NCI-H82 treated with DMSO at 0.1 percent for 48 hours (cell line): ENCODE measurements around the gene OIP5.
A peak's percentile ranks its signal among the peaks of the same experiment; 100 is the strongest.
"Not testable (repeated sequence)": the region's sequence is repeated elsewhere in the genome, so short reads cannot be mapped to it uniquely, and the experiment has no call there.

Experiments used
- DNase-seq: peaks from one replicate; lab custom pipeline; 2025; ENCODE audit not compliant: unreplicated experiment; lab: John Stamatoyannopoulos, UW

OIP5 gene

GRCh38 chr15:41304149-41304770, 28.1 kb downstream of the OIP5 start:
- DNase-seq = no peak

- no peak for DNase-seq
Observed at GRCh38 chr15:41301587-41301986, 30.8 kb downstream of the OIP5 start.

GRCh38 chr15:41301139-41301538, 31.3 kb downstream of the OIP5 start:
- DNase-seq = not testable (repeated sequence)

- DNase-seq = no peak
Observed at GRCh38 chr15:41292521-41292920, 39.9 kb downstream of the OIP5 start.

- no peak for DNase-seq
Observed at GRCh38 chr15:41291065-41291631, 41.2 kb downstream of the OIP5 start.

- DNase-seq = no peak
Observed at GRCh38 chr15:41289953-41290352, 42.4 kb downstream of the OIP5 start.

- DNase-seq = no peak
Observed at GRCh38 chr15:41288464-41288863, 43.9 kb downstream of the OIP5 start.

GRCh38 chr15:41286665-41287333, 45.6 kb downstream of the OIP5 start:
- no peak for DNase-seq

- no peak for DNase-seq
Observed at GRCh38 chr15:41285285-41285684, 47.1 kb downstream of the OIP5 start.

DNA sequence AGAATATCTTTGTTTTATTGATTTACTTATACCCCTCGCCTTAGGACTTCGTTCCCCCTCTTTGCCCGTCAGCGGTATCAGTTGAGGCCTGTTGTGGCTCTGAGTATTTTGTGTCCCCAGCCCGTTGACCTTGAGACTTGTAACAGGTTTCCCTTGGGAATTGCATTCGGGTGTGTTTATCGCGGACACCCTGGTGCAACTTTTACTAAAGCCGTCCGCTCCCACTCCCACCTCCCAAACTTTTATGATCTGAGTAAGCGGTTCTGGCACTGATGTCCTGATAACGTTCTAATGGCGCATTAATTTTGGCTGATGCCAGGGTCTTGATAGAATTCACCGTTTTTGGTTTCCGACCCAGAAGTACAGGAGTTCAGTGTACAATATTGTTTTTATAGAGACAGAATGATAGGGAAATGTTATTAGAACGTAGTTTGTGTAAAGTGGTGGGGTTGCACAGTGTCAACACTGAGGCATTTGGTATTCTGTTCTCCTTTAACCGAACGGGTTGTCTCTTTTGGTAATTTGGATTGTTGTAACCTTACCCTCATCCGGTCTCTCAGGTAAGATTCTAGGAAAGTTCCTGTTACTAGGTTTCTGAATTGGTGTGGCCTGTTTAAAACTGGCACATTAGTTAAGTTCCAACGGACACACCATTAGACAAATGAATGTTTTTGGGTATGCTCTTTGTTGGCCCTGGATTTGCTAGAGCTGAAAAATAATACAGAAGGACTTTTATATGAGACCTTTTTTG, 47.8 kb downstream of the OIP5 start:
- no peak for DNase-seq

- DNase-seq = peak; percentile 98
Observed at GRCh38 chr15:41283653-41284426, 48.6 kb downstream of the OIP5 start.

GRCh38 chr15:41282980-41283652, 49.3 kb downstream of the OIP5 start:
- not testable (repeated sequence) for DNase-seq

- DNase-seq = not testable (repeated sequence)
Observed at GRCh38 chr15:41282436-41282835, 50.0 kb downstream of the OIP5 start.

GRCh38 chr15:41281236-41281635, 51.2 kb downstream of the OIP5 start:
- no peak for DNase-seq

DNA sequence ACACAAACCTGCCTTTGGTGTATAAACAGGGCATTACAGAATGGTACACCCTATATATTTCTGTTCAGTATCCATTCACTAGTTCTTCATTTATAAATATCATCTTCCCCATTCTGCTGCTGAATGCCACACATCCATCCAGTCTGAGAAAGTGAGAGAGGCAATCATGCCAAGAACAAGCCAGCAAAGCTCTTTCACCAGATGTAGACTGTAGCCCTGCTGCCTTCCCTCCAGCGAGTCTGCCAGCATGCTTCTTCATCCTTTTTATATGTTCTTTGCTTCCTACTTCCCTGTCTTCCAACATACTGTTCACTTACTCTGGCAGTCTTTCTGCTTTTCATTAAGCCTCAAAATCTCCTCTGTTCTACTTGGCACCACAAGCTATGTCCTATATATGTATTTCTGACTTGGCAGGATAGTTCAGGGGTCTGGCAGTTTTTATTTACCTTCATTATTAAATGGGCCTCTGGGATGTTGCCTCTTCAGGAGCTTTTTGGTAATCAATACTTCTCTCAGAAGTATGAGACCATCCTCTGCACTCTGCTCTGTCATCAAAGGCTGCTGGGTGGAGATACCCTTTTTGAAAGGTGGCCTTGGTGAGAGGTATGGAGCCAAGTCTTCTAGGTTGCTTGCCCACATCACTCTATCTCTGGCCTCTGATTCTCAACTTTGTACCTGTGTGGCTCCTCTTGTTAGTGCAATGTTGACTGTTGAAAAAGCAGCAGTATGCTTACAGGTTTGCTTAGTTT, 52.7 kb downstream of the OIP5 start:
- DNase-seq = no peak

GRCh38 chr15:41278319-41278718, 54.1 kb downstream of the OIP5 start:
- DNase-seq = no peak

GRCh38 chr15:41276831-41277230, 55.6 kb downstream of the OIP5 start:
- no peak for DNase-seq

DNA sequence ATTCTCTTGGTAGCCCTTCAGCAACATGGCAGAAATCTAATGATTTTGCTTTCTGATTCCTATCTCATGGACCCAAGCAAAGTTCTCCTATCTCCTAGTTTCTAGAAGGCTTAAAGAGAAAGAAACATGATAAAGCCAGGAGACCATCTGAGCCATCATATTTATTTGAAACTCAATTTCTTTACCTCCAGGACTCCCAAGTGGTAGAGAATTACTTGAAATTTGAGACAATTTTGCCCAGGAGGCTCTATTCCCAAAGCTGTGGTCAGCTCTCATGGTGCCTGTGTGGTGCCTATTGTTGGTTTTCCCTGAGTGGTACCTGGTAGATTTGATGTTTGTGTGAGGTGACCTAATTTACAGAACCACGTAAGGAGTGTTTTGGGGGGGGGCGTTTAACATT, 62.5 kb downstream of the OIP5 start:
- DNase-seq = no peak

DNA sequence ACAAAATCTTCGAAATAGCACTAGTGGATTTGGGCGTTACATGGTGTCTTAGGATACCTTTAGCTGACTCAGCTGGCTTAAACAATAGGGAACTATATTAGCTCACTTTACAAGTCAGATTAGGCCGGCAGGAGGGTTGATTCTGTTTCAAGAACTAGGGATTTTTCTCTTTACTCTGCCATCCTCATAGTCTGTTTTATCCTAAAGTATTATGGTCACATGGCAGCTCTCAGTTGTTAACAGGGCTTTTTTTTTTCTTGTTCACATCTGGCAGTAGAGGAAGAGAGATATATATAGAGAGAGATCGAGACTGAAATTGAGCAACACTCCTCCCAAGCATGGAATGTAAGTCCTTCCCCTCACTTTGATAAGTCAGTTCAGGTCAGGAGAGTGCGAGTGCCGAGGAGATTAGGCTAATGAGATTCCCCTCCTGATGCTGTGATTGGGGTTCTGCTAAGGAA, 68.5 kb downstream of the OIP5 start:
- peak; percentile 75 for DNase-seq

DNA sequence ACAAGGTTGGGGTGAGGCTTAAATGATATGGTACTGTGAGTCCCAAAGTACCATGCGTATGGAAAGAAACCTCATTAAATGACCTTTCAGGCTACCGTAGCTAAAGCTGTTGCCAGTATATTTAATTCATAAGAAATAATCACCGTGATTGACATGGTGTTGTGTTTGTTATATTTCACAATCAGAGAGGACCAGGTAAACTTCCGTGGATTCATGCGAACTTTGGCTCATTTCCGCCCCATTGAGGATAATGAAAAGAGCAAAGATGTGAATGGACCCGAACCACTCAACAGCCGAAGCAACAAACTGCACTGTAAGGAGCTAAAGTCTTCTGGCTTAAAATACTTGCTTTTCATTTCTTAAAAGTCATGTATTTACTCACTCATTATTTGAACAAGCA, 69.8 kb downstream of the OIP5 start:
- no peak for DNase-seq
